Thoracic aorta (tissue), 2 donors: ENCODE measurements around the gene MATN4. TPM values are rescaled to one million over a fixed set of nuclear protein-coding genes. Genes with fewer than 3 reads are reported as not detected.

Experiments used
- ATAC-seq: fragments of 150-250 bp; one replicate; pipeline ENCODE4 v1.8.0; 2017; ENCODE audit warnings: low read depth; ENCODE audit not compliant: insufficient number of reproducible peaks, low FRiP score
- DNase-seq: peaks from one replicate; pipeline ENCODE4 v3.0.0-alpha.2; 2020; ENCODE audit warnings: low spot score
- H3K27ac ChIP-seq, 2 donors: fragments of 200-600 bp; sonication (generic); 1 replicate in 1 of 2; 2 replicates in 1 of 2; pipeline ENCODE4 v1.5.1; 2016; ENCODE audit warnings: mild to moderate bottlenecking in 2 of 2, moderate library complexity in 2 of 2
- H3K27me3 ChIP-seq: fragments of 200-600 bp; sonication (generic); replicated peaks from 2 replicates; pipeline ENCODE4 v1.6.0; 2016; ENCODE audit warnings: mild to moderate bottlenecking; ENCODE audit not compliant: insufficient read depth
- H3K36me3 ChIP-seq: fragments of 200-600 bp; sonication (generic); one replicate; pipeline ENCODE4 v1.5.1; 2016
- H3K4me1 ChIP-seq, 2 donors: fragments of 200-600 bp; sonication (generic); 1 replicate in 1 of 2; 2 replicates in 1 of 2; pipeline versions ENCODE4 v1.5.1 to v1.6.0; 2016; ENCODE audit warnings: low read depth in 2 of 2, mild to moderate bottlenecking in 1 of 2; ENCODE audit not compliant: control insufficient read depth in 1 of 2
- H3K4me3 ChIP-seq: fragments of 200-600 bp; sonication (generic); 2 replicates; pipeline ENCODE4 v1.5.1; 2016; ENCODE audit warnings: mild to moderate bottlenecking
- H3K9me3 ChIP-seq: fragments of 200-600 bp; sonication (generic); 2 replicates; pipeline ENCODE4 v1.5.1; 2016
- total RNA-seq, 2 donors: library from RNA; depleted of rRNA; stranded (reverse); fragments of >200 nt; gene quantifications; one replicate each; pipeline versions ENCODE4 v1.1.0 to v1.2.3, GENCODE V29; 2016
- TF ChIP-seq, protein P1 (sequence below): fragments of 200-600 bp; sonication (generic); IDR thresholded peaks from one replicate; pipeline ENCODE4 v1.5.1; 2019; ENCODE audit warnings: antibody characterized with exemption

Gene MATN4
- total RNA-seq, 2 donors from 2014 or later, result 0.27 TPM; not detected in 1

DNA sequence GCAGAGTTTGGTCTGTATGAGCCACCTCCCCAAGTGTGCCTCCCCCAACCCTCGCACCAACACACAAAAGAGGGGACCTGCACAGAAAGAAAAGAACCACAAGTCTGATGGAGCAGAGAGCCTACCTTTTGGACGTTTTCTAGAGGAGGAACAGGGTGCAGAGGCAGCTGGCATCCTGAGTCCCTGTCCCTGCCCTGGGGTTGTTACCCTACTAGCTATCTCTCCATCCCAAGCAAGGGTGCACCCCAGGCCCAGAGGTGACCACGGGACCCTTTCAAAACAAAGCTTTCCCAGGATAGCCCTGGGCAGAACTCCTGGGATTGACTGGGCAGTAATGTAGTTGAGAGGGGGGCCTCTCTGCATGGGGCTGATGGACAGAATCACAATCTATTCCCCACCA is 9.7 kb upstream of the MATN4 start:
- TF ChIP-seq, protein P1, sequence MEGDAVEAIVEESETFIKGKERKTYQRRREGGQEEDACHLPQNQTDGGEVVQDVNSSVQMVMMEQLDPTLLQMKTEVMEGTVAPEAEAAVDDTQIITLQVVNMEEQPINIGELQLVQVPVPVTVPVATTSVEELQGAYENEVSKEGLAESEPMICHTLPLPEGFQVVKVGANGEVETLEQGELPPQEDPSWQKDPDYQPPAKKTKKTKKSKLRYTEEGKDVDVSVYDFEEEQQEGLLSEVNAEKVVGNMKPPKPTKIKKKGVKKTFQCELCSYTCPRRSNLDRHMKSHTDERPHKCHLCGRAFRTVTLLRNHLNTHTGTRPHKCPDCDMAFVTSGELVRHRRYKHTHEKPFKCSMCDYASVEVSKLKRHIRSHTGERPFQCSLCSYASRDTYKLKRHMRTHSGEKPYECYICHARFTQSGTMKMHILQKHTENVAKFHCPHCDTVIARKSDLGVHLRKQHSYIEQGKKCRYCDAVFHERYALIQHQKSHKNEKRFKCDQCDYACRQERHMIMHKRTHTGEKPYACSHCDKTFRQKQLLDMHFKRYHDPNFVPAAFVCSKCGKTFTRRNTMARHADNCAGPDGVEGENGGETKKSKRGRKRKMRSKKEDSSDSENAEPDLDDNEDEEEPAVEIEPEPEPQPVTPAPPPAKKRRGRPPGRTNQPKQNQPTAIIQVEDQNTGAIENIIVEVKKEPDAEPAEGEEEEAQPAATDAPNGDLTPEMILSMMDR, result no peak
- ATAC-seq, result no peak
- H3K27ac ChIP-seq, result no peak overlapping the region
- no peaks in the 10 kb centered on the region for H3K36me3 ChIP-seq
- H3K9me3 ChIP-seq, result no peaks in the 10 kb centered on the region
- no peak for DNase-seq
- H3K4me1 ChIP-seq, result no peaks in the 10 kb centered on the region
- H3K4me3 ChIP-seq, result no peak overlapping the region
- no peaks in the 10 kb centered on the region for H3K27me3 ChIP-seq

DNA sequence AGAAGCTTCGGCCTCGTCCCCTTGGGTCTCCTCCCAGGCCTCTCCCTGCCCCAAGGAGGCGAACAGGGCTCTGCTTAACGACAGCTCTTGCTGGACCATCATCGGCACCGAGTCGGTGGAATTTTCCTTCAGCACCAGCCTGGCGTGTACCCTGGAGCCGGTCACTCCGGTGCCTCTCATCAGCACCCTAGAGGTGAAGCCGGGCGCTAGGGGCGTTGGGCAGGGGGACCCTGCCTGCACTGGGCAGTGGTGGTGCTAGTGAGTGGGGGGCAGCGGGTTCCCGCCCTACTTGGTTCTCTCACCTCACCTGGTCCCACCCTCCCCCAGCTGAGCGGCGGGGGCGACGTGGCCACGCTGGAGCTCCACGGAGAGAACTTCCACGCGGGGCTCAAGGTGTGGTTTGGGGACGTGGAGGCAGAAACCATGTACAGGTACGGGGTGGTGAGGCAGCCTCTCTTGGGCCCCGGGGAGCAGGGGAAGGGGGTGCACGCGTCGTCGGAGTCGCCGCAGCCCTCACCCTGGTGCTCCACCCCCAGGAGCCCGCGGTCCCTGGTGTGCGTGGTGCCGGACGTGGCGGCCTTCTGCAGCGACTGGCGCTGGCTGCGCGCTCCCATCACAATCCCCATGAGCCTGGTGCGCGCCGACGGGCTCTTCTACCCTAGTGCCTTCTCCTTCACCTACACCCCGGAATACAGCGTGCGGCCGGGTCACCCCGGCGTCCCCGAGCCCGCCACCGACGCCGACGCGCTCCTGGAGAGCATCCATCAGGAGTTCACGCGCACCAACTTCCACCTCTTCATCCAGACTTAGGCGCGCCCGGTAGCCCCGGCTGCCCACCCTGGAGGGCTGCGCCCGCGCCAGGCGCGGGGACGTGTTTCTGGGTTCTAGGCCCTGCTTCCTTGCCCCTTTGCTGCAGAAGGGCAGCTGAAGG is 8.3 kb upstream of the MATN4 start:
- DNase-seq (no peak), ATAC-seq (no peak)
- H3K27me3 ChIP-seq, result no peaks in the 10 kb centered on the region
- H3K4me3 ChIP-seq, result no peak overlapping the region
- TF ChIP-seq, protein P1, result no peak
- H3K4me1 ChIP-seq, result no peaks in the 10 kb centered on the region
- H3K9me3 ChIP-seq, result no peaks in the 10 kb centered on the region
- no peaks in the 10 kb centered on the region for H3K36me3 ChIP-seq
- no peak overlapping the region for H3K27ac ChIP-seq

DNA sequence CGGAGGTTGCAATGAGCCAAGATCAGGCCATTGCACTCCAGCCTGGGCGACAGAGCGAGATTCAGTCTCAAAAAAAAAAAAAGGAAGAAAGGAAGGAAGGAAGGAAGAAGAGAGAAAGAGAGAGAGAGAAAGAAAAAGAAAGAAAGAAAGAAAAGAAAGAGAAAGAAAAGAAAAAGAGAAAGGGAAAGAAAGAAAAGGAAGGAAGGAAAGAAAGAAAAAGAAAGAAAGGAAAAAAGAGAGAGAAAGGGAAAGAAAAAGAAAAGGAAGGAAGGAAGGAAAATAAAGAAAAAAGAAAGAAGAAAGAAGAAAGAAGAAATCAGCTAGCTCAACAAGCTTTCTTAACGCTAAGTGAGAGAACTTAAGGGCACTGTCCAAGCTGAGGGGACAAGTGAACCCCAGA is 7.6 kb upstream of the MATN4 start:
- Histone ChIP-seq H3K36me3 (no peaks in the 10 kb centered on the region), H3K4me1 (no peaks in the 10 kb centered on the region), H3K4me3 (no peak overlapping the region), H3K9me3 (no peaks in the 10 kb centered on the region), H3K27ac (no peak overlapping the region), H3K27me3 (no peaks in the 10 kb centered on the region)
- TF ChIP-seq, protein P1, result no peak
- DNase-seq, result no peak
- no peak for ATAC-seq

DNA sequence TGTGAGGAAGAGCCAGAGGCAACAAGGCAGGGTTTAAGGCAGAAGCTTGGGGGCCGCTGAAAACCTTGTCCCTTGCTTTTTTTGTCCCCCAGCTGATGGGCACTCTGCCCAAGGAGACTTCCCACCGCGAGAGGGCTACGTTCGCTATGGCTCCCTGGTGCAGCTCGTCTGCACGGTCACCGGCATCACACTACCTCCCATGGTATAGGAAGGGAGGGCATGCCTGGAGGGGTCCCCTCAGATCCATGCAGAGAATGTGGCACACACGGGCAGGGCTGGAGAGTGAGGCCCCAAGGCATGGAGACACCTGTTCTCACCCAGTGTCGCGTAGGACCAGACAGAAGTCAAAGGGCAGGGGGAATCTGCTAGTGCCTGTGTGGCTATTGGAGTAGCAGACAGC is 5.8 kb upstream of the MATN4 start:
- TF ChIP-seq, protein P1, result no peak
- no peaks in the 10 kb centered on the region for H3K4me1 ChIP-seq
- no peaks in the 10 kb centered on the region for H3K36me3 ChIP-seq
- no peaks in the 10 kb centered on the region for H3K27me3 ChIP-seq
- DNase-seq, result no peak
- no peaks in the 10 kb centered on the region for H3K9me3 ChIP-seq
- no peak overlapping the region for H3K4me3 ChIP-seq
- H3K27ac ChIP-seq, result no peak overlapping the region
- ATAC-seq, result no peak

DNA sequence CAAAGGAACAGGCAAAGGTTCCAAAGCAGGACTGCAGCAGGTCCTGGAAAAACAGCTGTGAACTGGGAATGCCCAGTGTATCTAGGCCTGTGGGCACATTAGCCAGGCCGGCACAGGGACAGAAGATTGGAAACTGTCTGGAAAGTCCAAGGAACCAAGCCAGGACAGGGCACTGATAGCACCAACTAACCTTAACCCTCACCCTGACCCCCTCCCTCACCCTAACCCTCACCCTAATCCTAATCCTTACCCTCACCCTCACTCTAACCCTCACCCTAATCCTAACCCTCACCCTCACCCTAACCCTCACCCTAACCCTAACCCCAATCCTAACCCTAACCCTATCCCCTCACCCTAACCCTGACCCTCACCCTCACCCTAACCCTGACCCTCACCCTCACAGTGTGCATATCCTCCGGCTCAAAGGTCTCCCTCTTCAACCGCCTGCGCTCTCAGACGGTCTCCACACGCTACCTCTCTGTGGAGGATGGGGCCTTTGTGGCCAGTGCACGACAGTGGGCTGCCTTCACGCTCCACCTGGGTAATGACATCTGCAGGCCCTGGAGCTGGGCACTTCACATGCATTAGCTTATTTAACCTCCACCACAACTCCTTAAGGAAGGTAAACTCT is 5.1 kb upstream of the MATN4 start:
- Histone ChIP-seq H3K27me3 (no peaks in the 10 kb centered on the region), H3K9me3 (no peaks in the 10 kb centered on the region), H3K27ac (no peak overlapping the region), H3K4me1 (peaks cover 0 to 1% of the 10 kb centered on the region in 2 donors), H3K4me3 (no peak overlapping the region), H3K36me3 (no peaks in the 10 kb centered on the region)
- TF ChIP-seq, protein P1, result no peak
- ATAC-seq (no peak), DNase-seq (no peak)
